Subcutaneous adipose tissue (tissue), 4 donors: ENCODE data around the gene TRPC4. TPM values are rescaled to one million over a fixed set of nuclear protein-coding genes. Genes with fewer than 3 reads are reported as not detected.

Experiments
- CTCF ChIP-seq: fragments of 450-650 bp; IDR thresholded peaks from one replicate; pipeline ENCODE4 v1.5.1; 2016; ENCODE audit warnings: low read depth, mild to moderate bottlenecking, control low read depth, antibody characterized with exemption, moderate library complexity
- total RNA-seq, 4 donors: library from RNA; depleted of rRNA; stranded (reverse); fragments of >200 nt; gene quantifications; one replicate each; pipeline ENCODE4 v1.1.0, GENCODE V29; 2016

TRPC4 gene
- total RNA-seq, 4 donors from 2014 or later = 0.17 to 0.82 (median 0.42) TPM

GRCh38 chr13:37878496-37878895, 8.9 kb upstream of the TRPC4 start:
- no peak for TF ChIP-seq CTCF

GRCh38 chr13:37870895-37871550, 1.5 kb upstream of the TRPC4 start:
- no peak for TF ChIP-seq CTCF

- TF ChIP-seq CTCF = no peak
These were observed 895 bp upstream of the TRPC4 start for GRCh38 chr13:37870489-37870845.

GRCh38 chr13:37869506-37869755, 141 bp downstream of the TRPC4 start:
- TF ChIP-seq CTCF = no peak

GRCh38 chr13:37868691-37869505, 674 bp downstream of the TRPC4 start:
- no peak for TF ChIP-seq CTCF

- no peak for TF ChIP-seq CTCF
These were observed 5.9 kb downstream of the TRPC4 start for GRCh38 chr13:37863708-37864107.

GRCh38 chr13:37835392-37835791, 34.2 kb downstream of the TRPC4 start:
- no peak for TF ChIP-seq CTCF
